H1 (cell line): ENCODE results near the gene RALGDS. TPM values are rescaled to one million over a fixed set of nuclear protein-coding genes. Genes with fewer than 3 reads are reported as not detected.

ENCODE experiments used
- RXRA ChIP-seq: IDR thresholded peaks from 2 replicates; pipeline ENCODE4 v1.6.1; 2011; ENCODE audit warnings: low read depth, mild to moderate bottlenecking, low read length, moderate library complexity; ENCODE audit not compliant: insufficient read depth
- SRF ChIP-seq: IDR thresholded peaks from 2 replicates; pipeline ENCODE4 v1.6.1; 2011; ENCODE audit warnings: mild to moderate bottlenecking, low read depth, low read length, moderate library complexity
- polyA plus RNA-seq, 7 experiments: library from polyadenylated mRNA; depleted of rRNA in 3 of 7; stranded (reverse) in 5 of 7; unstranded in 2 of 7; fragments of >200 nt in 5 of 7; fragments of 200-250 nt in 2 of 7; gene quantifications; 1 replicate in 5 of 7; 2 replicates in 1 of 7; 4 replicates in 1 of 7; pipeline versions ENCODE4 v1.2.1 to v1.2.3, GENCODE V29; 2011 to 2013; ENCODE audit warnings: missing spikeins in 2 of 7, mixed read lengths in 2 of 7
- total RNA-seq: library from RNA; stranded (reverse); fragmentation: NEBNext Ultra II Directional; extraction: Animal tissue kit (Norgen Biotek cat#: 25700); gene quantifications from 2 replicates; pipeline ENCODE4 v1.2.1, GENCODE V29; 2021

Gene RALGDS
- total and polyA plus RNA-seq, 2 of the 8 experiments (the other 6 are each of a cell fraction or from before 2014, with no cell fraction given): 14.5 to 25.5 TPM

DNA sequence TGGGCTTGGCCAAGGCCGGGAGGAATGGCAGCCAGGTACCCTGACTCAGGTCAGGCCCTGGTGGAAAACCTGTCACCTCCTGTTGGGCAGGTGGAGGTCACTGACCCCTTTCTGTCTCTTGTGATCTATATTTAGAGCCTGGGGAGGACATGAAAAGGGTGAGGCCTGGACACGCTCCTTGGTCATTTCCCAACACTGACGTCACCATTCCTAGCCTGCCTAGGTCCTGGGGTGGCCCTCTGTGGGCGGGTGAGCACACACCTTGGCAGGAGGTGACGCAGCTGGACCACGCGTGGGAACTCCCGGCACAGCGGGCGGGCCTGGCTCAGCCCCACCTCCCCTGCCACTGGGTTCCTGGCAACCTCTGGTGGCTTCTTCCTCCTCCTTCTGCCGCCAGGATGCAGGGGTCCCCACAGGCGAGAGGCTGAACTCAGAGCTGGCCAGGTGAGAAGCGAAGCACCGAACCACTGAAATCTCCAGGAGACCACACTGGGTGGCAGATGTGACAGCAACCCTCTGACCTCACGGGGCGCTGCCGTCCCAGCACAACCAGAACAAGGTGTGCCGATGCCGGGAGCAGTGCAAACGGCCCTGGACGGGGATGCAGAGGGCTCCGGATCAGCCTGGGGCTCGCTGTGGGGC, 6.4 kb upstream of the RALGDS start (continued):
- TF ChIP-seq SRF (no peak), RXRA (no peak)
